Activated naive CD8-positive, alpha-beta T cell treated with anti-CD3 and anti-CD28 coated beads, Interleukin-2, amount 50 U/mL, for 24 hours (primary cell): ENCODE measurements around the gene TRIP4.
"Not testable (repeated sequence)": the region's sequence is repeated elsewhere in the genome, so short reads cannot be mapped to it uniquely, and the experiment has no call there.

Source experiments
- ATAC-seq: fragments of 150-1000 bp; cut with Tn5 transposase; one replicate; pipeline ENCODE4 v1.10.0; 2021
- DNase-seq: peaks from one replicate; pipeline ENCODE4 v3.0.0; 2021
- H3K27ac Mint-ChIP-seq: one replicate; pipeline ENCODE4 v1.8.0; 2021; ENCODE audit warnings: mild to moderate bottlenecking, mixed read lengths
- H3K27me3 Mint-ChIP-seq: one replicate; pipeline ENCODE4 v1.8.0; 2021; ENCODE audit warnings: mixed read lengths
- H3K36me3 Mint-ChIP-seq: one replicate; pipeline ENCODE4 v1.8.0; 2021; ENCODE audit warnings: low read depth, mixed read lengths
- H3K4me1 Mint-ChIP-seq: one replicate; pipeline ENCODE4 v1.8.0; 2021; ENCODE audit warnings: mixed read lengths
- H3K4me3 Mint-ChIP-seq: one replicate; pipeline ENCODE4 v1.8.0; 2021; ENCODE audit warnings: mild to moderate bottlenecking, moderate library complexity, mixed read lengths
- H3K9me3 Mint-ChIP-seq: one replicate; pipeline ENCODE4 v1.8.0; 2021; ENCODE audit warnings: mixed read lengths

Gene TRIP4

GRCh38 chr15:64387562-64388168 is at the start of gene TRIP4:
TSS of gene TRIP4 (plus strand) at chr15:64387836. CDS start at chr15:64387864, 28 bp downstream.
- peak within 1 kb of the TSS; percentile 90 for H3K27ac Mint-ChIP-seq
- ATAC-seq (peak; percentile 100), DNase-seq (peak; percentile 95)
- no peaks in the 10 kb centered on the region for H3K27me3 Mint-ChIP-seq
- H3K4me3 Mint-ChIP-seq: peak within 1 kb of the TSS; percentile 98
- H3K36me3 Mint-ChIP-seq: peaks cover 3% of the 10 kb centered on the region
- no peaks in the 10 kb centered on the region for H3K9me3 Mint-ChIP-seq
- H3K4me1 Mint-ChIP-seq: peaks cover 22% of the 10 kb centered on the region

DNA sequence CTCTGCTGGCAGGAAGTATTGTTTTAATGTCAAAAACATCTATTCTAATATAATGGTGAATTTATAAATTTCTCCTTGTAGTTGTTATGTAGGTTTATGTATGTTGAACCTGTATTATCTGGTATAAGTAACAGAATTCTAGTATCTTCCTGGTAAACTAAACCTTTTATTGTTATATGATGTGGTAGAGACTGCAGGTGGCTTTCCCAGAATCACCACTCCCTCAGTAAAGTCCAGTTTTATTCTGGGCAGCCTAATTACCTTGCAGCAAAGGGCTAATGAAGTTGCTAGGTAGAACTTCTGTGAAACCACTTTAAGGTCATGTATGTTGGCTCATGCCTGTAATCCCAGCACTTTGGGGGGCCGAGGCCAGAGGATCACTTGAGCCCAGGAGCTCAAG is 47.3 kb upstream of the TRIP4 start:
- Mint-ChIP-seq H3K4me3 (no peak overlapping the region), H3K27ac (no peak overlapping the region), H3K36me3 (peaks cover 2% of the 10 kb centered on the region), H3K27me3 (no peaks in the 10 kb centered on the region), H3K4me1 (peaks cover 23% of the 10 kb centered on the region), H3K9me3 (no peaks in the 10 kb centered on the region)
- ATAC-seq (no peak), DNase-seq (no peak)

GRCh38 chr15:64341961-64342360 is 45.7 kb upstream of the TRIP4 start:
- no peak for DNase-seq
- ATAC-seq: no peak
- peaks cover 15% of the 10 kb centered on the region for H3K4me1 Mint-ChIP-seq
- no peaks in the 10 kb centered on the region for H3K9me3 Mint-ChIP-seq
- H3K4me3 Mint-ChIP-seq: no peak overlapping the region
- peaks cover 2% of the 10 kb centered on the region for H3K36me3 Mint-ChIP-seq
- H3K27me3 Mint-ChIP-seq: no peaks in the 10 kb centered on the region
- H3K27ac Mint-ChIP-seq: no peak overlapping the region

GRCh38 chr15:64343222-64343621 is 44.4 kb upstream of the TRIP4 start:
- ATAC-seq (no peak), DNase-seq (no peak)
- Mint-ChIP-seq H3K36me3 (peaks cover 10% of the 10 kb centered on the region), H3K9me3 (no peaks in the 10 kb centered on the region), H3K4me3 (no peak overlapping the region), H3K27ac (no peak overlapping the region), H3K27me3 (no peaks in the 10 kb centered on the region), H3K4me1 (peaks cover 13% of the 10 kb centered on the region)

GRCh38 chr15:64343841-64344240 is 43.8 kb upstream of the TRIP4 start:
- no peak for ATAC-seq
- no peaks in the 10 kb centered on the region for H3K9me3 Mint-ChIP-seq
- DNase-seq: no peak
- H3K27me3 Mint-ChIP-seq: no peaks in the 10 kb centered on the region
- H3K4me3 Mint-ChIP-seq: no peak overlapping the region
- no peak overlapping the region for H3K27ac Mint-ChIP-seq
- peaks cover 16% of the 10 kb centered on the region for H3K4me1 Mint-ChIP-seq
- H3K36me3 Mint-ChIP-seq: peaks cover 13% of the 10 kb centered on the region

GRCh38 chr15:64344651-64345294 is 42.9 kb upstream of the TRIP4 start:
- Mint-ChIP-seq H3K9me3 (no peaks in the 10 kb centered on the region), H3K4me1 (peaks cover 16% of the 10 kb centered on the region), H3K36me3 (peaks cover 18% of the 10 kb centered on the region), H3K27me3 (no peaks in the 10 kb centered on the region), H3K27ac (no peak overlapping the region), H3K4me3 (no peak overlapping the region)
- ATAC-seq (no peak), DNase-seq (no peak)

DNA sequence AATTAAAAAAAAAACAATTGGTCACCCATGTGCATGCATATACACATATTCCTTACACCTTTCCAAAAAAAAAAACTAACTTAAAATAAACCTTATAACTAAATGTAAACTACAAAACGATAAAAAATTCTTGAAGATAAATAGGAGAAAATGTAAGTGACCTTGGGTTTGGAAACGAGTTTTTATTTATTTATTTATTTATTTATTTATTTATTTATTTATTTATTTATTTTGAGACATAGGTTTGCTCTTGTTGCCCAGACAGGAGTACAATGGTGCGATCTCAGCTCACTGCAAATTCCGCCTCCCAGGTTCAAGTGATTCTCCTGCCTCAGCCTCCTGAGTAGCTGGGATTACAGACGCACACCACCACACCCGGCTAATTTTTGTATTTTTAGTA is 41.4 kb upstream of the TRIP4 start:
- H3K36me3 Mint-ChIP-seq: peaks cover 18% of the 10 kb centered on the region
- H3K4me3 Mint-ChIP-seq, H3K27me3 Mint-ChIP-seq, ATAC-seq, H3K27ac Mint-ChIP-seq, DNase-seq, H3K9me3 Mint-ChIP-seq: not testable (repeated sequence)
- peaks cover 16% of the 10 kb centered on the region for H3K4me1 Mint-ChIP-seq

- ATAC-seq: no peak
- Mint-ChIP-seq H3K4me3 (no peak overlapping the region), H3K27ac (no peak overlapping the region), H3K9me3 (no peaks in the 10 kb centered on the region), H3K27me3 (no peaks in the 10 kb centered on the region), H3K4me1 (peaks cover 14% of the 10 kb centered on the region), H3K36me3 (peaks cover 16% of the 10 kb centered on the region)
- no peak for DNase-seq
Measured at GRCh38 chr15:64348455-64348854, 39.2 kb upstream of the TRIP4 start.

DNA sequence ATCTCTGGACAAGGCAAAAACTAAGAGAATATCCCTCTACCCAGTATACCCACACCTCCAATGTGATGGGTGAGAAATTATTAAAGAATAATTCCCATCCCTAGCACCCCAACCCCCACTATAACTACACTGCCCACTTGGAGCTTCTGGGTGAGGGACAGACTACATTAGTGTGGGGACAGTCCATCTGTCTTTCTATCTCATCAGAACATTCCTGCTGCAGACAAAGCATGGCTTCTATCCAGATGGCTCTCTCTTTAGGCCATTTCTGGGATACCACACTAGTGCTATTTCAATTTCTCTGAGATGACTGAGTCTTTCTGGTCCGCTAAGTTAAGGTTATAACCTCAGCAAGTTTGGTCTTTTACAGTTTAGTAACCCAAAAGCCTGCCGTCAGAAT is 38.3 kb upstream of the TRIP4 start:
- no peak for ATAC-seq
- Mint-ChIP-seq H3K9me3 (no peaks in the 10 kb centered on the region), H3K27me3 (no peaks in the 10 kb centered on the region), H3K27ac (no peak overlapping the region), H3K4me1 (peaks cover 12% of the 10 kb centered on the region), H3K36me3 (peaks cover 16% of the 10 kb centered on the region), H3K4me3 (no peak overlapping the region)
- no peak for DNase-seq

DNA sequence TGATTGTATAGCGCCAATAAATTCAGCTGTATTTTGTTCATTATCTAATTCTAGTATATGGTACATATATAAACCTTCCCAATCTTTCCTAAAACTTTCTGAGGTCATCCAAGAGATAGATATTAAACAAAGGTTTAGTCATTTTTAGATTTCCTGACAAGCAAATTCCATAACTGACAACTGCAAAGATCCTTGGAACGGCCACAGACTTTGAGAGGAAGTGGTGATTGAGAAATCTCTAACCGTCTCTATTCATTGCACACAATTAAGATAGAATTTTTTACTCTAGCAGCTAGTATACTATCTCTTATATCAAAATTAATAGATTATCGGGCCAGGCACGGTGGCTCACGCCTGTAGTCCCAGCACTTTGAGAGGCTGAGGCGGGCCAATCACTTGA is 36.4 kb upstream of the TRIP4 start:
- Mint-ChIP-seq H3K27ac (no peak overlapping the region), H3K4me3 (no peak overlapping the region), H3K36me3 (peaks cover 16% of the 10 kb centered on the region), H3K4me1 (peaks cover 13% of the 10 kb centered on the region), H3K27me3 (no peaks in the 10 kb centered on the region), H3K9me3 (no peaks in the 10 kb centered on the region)
- no peak for ATAC-seq
- no peak for DNase-seq

DNA sequence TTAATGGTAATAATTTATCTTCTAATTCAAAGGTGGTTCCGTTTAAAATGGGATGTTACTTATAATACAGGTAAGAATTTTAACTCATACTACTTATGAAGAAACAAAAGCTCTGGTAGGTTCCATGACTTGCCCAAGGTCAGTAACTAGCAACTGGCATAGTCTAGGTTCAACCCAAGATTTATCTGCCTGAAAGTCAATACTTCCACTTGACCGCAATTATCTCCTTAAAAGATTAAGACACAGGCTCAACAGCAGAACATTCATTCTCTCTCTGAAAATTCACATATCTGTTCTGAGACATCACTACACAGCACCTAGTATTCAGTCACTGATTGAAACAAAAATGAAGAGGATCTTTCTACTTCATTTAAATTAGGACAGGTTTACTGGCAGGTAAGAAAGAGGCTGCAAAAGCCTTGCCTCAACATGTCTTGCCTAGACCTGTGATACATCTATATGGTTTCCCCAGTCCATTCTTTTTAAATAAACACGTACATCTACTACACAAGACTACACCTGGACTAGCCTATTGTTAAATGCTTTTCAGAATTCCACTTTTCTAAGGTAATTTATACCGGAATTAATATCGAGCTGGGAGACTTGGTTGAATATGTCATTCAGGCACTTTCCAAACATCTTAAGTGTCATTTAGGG is 32.8 kb upstream of the TRIP4 start:
- H3K27ac Mint-ChIP-seq: peak overlapping the region; percentile 89
- H3K27me3 Mint-ChIP-seq: no peaks in the 10 kb centered on the region
- H3K9me3 Mint-ChIP-seq: no peaks in the 10 kb centered on the region
- DNase-seq (no peak), ATAC-seq (no peak)
- peak overlapping the region; percentile 85 for H3K4me3 Mint-ChIP-seq
- H3K36me3 Mint-ChIP-seq: peaks cover 1% of the 10 kb centered on the region
- peaks cover 17% of the 10 kb centered on the region for H3K4me1 Mint-ChIP-seq

DNA sequence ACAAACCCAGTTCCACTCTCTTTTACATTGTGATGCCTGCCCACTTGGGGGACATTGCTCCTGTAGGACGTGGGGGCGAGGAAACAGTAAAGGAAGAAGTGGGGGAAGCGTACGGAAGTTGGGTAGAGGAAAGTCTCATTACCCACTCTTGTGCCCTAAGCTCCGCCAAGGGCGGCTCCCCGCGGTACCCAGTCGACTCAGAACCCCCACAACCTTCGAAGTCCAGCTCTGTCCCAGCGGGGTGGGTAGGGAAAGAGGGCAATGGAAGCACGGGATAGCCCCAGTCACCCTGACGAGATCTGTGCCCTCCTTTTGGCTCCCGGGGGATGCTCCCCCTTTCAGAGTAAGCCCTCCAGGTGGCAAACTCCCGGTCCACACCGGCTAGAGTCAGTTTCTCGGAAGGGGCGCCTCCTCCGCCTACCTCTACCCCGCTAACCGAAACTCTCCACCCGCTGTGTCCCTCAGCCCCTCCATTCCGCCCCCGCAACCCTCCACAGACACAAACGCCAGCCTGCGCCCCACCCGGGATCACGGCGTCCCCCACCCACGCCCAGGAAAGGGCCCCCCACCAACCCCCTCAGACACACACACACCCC is 32.2 kb upstream of the TRIP4 start:
- Mint-ChIP-seq H3K4me3 (peak overlapping the region; percentile 85), H3K36me3 (peaks cover 4% of the 10 kb centered on the region), H3K9me3 (no peaks in the 10 kb centered on the region), H3K27ac (peak overlapping the region; percentile 89), H3K4me1 (peaks cover 17% of the 10 kb centered on the region), H3K27me3 (no peaks in the 10 kb centered on the region)
- DNase-seq (peak; percentile 27), ATAC-seq (peak; percentile 25)

GRCh38 chr15:64355944-64356709 is 31.5 kb upstream of the TRIP4 start, which contains the start of gene CSNK1G1:
TSS of gene CSNK1G1 (minus strand) at chr15:64356173. CDS start at chr15:64300499, 55,674 bp downstream.
- DNase-seq (peak; percentile 92), ATAC-seq (peak; percentile 99)
- Mint-ChIP-seq H3K36me3 (peaks cover 5% of the 10 kb centered on the region), H3K9me3 (no peaks in the 10 kb centered on the region), H3K27me3 (no peaks in the 10 kb centered on the region), H3K4me1 (peaks cover 17% of the 10 kb centered on the region), H3K4me3 (peak within 1 kb of the TSS; percentile 85), H3K27ac (peak within 1 kb of the TSS; percentile 89)

DNA sequence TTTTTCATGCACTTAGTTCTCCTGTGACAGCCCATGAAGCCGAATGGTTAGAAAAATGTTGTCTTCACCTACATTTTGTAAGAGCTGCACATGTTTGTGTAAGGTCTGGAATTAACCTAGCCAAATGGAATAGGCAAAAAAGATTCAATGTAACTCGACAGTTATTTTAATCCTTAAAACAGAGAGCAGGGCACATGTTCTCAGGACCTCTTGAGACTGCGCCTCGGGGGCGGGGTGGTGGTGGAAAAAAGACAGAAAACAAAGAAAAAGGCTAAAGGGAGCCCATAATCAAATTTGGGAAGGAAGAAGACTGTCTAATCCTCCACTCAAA is 31.0 kb upstream of the TRIP4 start:
- DNase-seq (no peak), ATAC-seq (no peak)
- Mint-ChIP-seq H3K36me3 (peaks cover 9% of the 10 kb centered on the region), H3K27me3 (no peaks in the 10 kb centered on the region), H3K4me1 (peaks cover 17% of the 10 kb centered on the region), H3K9me3 (no peaks in the 10 kb centered on the region), H3K4me3 (peak overlapping the region; percentile 85), H3K27ac (peak overlapping the region; percentile 89)
